ENCODE data around the gene STX1A. TPM values are rescaled to one million over a fixed set of nuclear protein-coding genes. Genes with fewer than 3 reads are reported as not detected.
"Not testable (repeated sequence)": the region's sequence is repeated elsewhere in the genome, so short reads cannot be mapped to it uniquely, and the experiment has no call there.

STX1A gene
- total RNA-seq, 3 donors from 2014 or later, result 5.9 to 9.5 (median 8.5) TPM

DNA sequence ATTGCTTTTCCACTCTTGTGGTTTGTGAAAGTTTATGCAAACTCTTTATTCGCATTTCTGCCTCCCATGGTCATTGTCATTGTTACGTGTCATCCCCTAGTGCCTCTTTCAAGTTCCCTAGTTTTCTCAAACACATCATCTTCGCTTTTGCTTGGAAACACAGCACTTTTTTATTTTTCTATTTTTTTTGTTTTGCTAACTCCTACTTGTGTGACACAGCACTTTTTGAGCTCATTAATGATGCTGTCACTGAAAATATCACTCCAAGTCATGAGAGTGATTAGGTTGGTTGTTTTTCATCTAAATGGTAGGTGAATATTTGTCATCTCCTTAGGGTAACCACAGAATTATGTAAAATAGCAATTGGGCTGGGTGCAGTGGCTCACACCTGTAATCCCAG lies 8.5 kb upstream of the STX1A start:
- no peak for DNase-seq (ENCODE audit: low spot score in 2 of 2)
- H3K36me3 ChIP-seq, result no peaks in the 10 kb centered on the region
- H3K27ac ChIP-seq, result no peak overlapping the region
- no peaks in the 10 kb centered on the region for H3K9me3 ChIP-seq
- no peaks in the 10 kb centered on the region for H3K27me3 ChIP-seq
- TF ChIP-seq POLR2A (IDR thresholded peaks at IDR 0.05) (no peak), POLR2AphosphoS5 (IDR thresholded peaks at IDR 0.05) (no peak)
- TF ChIP-seq, protein P1, sequence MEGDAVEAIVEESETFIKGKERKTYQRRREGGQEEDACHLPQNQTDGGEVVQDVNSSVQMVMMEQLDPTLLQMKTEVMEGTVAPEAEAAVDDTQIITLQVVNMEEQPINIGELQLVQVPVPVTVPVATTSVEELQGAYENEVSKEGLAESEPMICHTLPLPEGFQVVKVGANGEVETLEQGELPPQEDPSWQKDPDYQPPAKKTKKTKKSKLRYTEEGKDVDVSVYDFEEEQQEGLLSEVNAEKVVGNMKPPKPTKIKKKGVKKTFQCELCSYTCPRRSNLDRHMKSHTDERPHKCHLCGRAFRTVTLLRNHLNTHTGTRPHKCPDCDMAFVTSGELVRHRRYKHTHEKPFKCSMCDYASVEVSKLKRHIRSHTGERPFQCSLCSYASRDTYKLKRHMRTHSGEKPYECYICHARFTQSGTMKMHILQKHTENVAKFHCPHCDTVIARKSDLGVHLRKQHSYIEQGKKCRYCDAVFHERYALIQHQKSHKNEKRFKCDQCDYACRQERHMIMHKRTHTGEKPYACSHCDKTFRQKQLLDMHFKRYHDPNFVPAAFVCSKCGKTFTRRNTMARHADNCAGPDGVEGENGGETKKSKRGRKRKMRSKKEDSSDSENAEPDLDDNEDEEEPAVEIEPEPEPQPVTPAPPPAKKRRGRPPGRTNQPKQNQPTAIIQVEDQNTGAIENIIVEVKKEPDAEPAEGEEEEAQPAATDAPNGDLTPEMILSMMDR (IDR thresholded peaks at IDR 0.05), result no peak
- no peak overlapping the region for H3K4me3 ChIP-seq
- intact Hi-C loops (cut with DNase I; ENCODE audit: low total_unique reads), result loop anchor here (10.0 kb wide), 1 partner anchor 123 kb away; no protein-coding TSS in a partner anchor
- H3K4me1 ChIP-seq, result no peaks in the 10 kb centered on the region

- Histone ChIP-seq H3K27ac (no peak overlapping the region), H3K4me1 (no peaks in the 10 kb centered on the region), H3K36me3 (no peaks in the 10 kb centered on the region), H3K27me3 (no peaks in the 10 kb centered on the region), H3K9me3 (no peaks in the 10 kb centered on the region), H3K4me3 (no peak overlapping the region)
- no peak for DNase-seq (ENCODE audit: low spot score in 2 of 2)
- intact Hi-C loops (cut with DNase I; ENCODE audit: low total_unique reads), result loop anchor here (10.0 kb wide), 1 partner anchor 121 kb away; no protein-coding TSS in a partner anchor
- TF ChIP-seq, protein P1 (IDR thresholded peaks at IDR 0.05), result no peak
- TF ChIP-seq POLR2A (IDR thresholded peaks at IDR 0.05), result no peak
- TF ChIP-seq POLR2AphosphoS5 (IDR thresholded peaks at IDR 0.05), result no peak
Observed at GRCh38 chr7:73726083-73726466, 6.6 kb upstream of the STX1A start.

- TF ChIP-seq, protein P1 (IDR thresholded peaks at IDR 0.05), result no peak
- TF ChIP-seq POLR2A (IDR thresholded peaks at IDR 0.05) (no peak), POLR2AphosphoS5 (IDR thresholded peaks at IDR 0.05) (no peak)
- H3K9me3 ChIP-seq, result no peaks in the 10 kb centered on the region
- no peak overlapping the region for H3K4me3 ChIP-seq
- no peaks in the 10 kb centered on the region for H3K27me3 ChIP-seq
- peaks cover 0 to 2% of the 10 kb centered on the region in 2 donors for H3K4me1 ChIP-seq
- DNase-seq (ENCODE audit: low spot score in 2 of 2), result no peak
- no peaks in the 10 kb centered on the region for H3K36me3 ChIP-seq
- H3K27ac ChIP-seq, result no peak overlapping the region
- intact Hi-C loops (cut with DNase I; ENCODE audit: low total_unique reads), result loop anchor here (10.0 kb wide), 1 partner anchor 119 kb away; no protein-coding TSS in a partner anchor
Observed at GRCh38 chr7:73723813-73724212, 4.3 kb upstream of the STX1A start.

GRCh38 chr7:73722785-73723184 lies 3.3 kb upstream of the STX1A start:
- Histone ChIP-seq H3K27ac (no peak overlapping the region), H3K9me3 (no peaks in the 10 kb centered on the region), H3K4me3 (no peak overlapping the region), H3K4me1 (peaks cover 4 to 7% of the 10 kb centered on the region in 2 donors), H3K36me3 (no peaks in the 10 kb centered on the region), H3K27me3 (no peaks in the 10 kb centered on the region)
- no peak for DNase-seq (ENCODE audit: low spot score in 2 of 2)
- intact Hi-C loops (cut with DNase I; ENCODE audit: low total_unique reads), result loop anchor here (10.0 kb wide), 1 partner anchor 118 kb away; no protein-coding TSS in a partner anchor
- TF ChIP-seq POLR2A (IDR thresholded peaks at IDR 0.05) (no peak), POLR2AphosphoS5 (IDR thresholded peaks at IDR 0.05) (no peak)
- TF ChIP-seq, protein P1 (IDR thresholded peaks at IDR 0.05), result no peak

- DNase-seq (ENCODE audit: low spot score in 2 of 2); H3K4me3 ChIP-seq; H3K36me3 ChIP-seq; H3K9me3 ChIP-seq; H3K27ac ChIP-seq; H3K4me1 ChIP-seq; H3K27me3 ChIP-seq: not testable (repeated sequence)
- intact Hi-C loops (cut with DNase I; ENCODE audit: low total_unique reads), result loop anchor here (10.0 kb wide), 1 partner anchor 117 kb away; no protein-coding TSS in a partner anchor
Observed at GRCh38 chr7:73722182-73722581, 2.7 kb upstream of the STX1A start.
